Measurements from ENCODE around the gene SAA4. TPM values are rescaled to one million over a fixed set of nuclear protein-coding genes. Genes with fewer than 3 reads are reported as not detected.

Gene SAA4
- total RNA-seq, 2 donors from 2014 or later, result not detected

DNA sequence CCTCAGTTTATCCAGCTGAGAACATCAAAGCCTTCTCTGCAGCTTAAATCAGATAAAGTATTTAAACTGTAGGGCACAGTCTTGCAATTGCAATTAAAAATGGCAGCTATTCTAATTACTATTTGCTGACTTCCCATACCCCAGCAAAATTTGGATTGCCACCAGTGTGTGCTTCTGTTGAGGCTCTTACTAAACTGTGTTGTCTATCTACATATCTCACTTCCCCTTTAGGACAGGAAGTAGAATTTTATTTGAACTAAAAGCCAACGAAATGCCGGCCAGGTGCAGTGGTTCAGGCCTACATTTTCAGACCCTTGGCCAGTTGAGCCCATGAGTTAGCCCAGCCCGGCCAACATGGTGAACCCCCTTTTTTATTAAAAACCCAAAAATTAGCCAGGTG lies 7.1 kb downstream of the SAA4 start:
- H3K36me3 Mint-ChIP-seq (ENCODE audit: low read depth), result no peaks in the 10 kb centered on the region
- Histone ChIP-seq H3K4me1 (ENCODE audit: control insufficient read depth, insufficient read depth, low read length) (no peaks in the 10 kb centered on the region), H3K27ac (ENCODE audit: low read depth, low read length) (no peak overlapping the region), H3K9me3 (ENCODE audit: control insufficient read depth, low read length) (no peaks in the 10 kb centered on the region), H3K4me3 (ENCODE audit: low read length) (no peak overlapping the region), H3K9ac (ENCODE audit: extremely low read depth, low read length, poor library complexity, severe bottlenecking) (no peak overlapping the region), H3K36me3 (ENCODE audit: control insufficient read depth, insufficient read depth, low read length) (no peaks in the 10 kb centered on the region), H3K27me3 (ENCODE audit: control insufficient read depth, insufficient read depth, low read length, poor library complexity, severe bottlenecking) (no peaks in the 10 kb centered on the region)
- H3K4me3 Mint-ChIP-seq, result no peak overlapping the region
- H3K27ac Mint-ChIP-seq, result no peak overlapping the region
- no peaks in the 10 kb centered on the region for H3K4me1 Mint-ChIP-seq
- H3K9me3 Mint-ChIP-seq, result no peaks in the 10 kb centered on the region
- DNase-seq, result no peak
- 94% methylated on average over 2 of the region's 3 CpGs; no CpG with 5 or more reads in 1 of the 2 experiments for WGBS, 2 experiments (ENCODE audit: insufficient coverage in 1 of 2, insufficient read length in 1 of 2)
- TF ChIP-seq, protein P1, sequence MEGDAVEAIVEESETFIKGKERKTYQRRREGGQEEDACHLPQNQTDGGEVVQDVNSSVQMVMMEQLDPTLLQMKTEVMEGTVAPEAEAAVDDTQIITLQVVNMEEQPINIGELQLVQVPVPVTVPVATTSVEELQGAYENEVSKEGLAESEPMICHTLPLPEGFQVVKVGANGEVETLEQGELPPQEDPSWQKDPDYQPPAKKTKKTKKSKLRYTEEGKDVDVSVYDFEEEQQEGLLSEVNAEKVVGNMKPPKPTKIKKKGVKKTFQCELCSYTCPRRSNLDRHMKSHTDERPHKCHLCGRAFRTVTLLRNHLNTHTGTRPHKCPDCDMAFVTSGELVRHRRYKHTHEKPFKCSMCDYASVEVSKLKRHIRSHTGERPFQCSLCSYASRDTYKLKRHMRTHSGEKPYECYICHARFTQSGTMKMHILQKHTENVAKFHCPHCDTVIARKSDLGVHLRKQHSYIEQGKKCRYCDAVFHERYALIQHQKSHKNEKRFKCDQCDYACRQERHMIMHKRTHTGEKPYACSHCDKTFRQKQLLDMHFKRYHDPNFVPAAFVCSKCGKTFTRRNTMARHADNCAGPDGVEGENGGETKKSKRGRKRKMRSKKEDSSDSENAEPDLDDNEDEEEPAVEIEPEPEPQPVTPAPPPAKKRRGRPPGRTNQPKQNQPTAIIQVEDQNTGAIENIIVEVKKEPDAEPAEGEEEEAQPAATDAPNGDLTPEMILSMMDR (conservative IDR thresholded peaks at IDR 0.05), result no peak
- peaks cover 5% of the 10 kb centered on the region for H3K27me3 Mint-ChIP-seq (ENCODE audit: insufficient read depth)

DNA sequence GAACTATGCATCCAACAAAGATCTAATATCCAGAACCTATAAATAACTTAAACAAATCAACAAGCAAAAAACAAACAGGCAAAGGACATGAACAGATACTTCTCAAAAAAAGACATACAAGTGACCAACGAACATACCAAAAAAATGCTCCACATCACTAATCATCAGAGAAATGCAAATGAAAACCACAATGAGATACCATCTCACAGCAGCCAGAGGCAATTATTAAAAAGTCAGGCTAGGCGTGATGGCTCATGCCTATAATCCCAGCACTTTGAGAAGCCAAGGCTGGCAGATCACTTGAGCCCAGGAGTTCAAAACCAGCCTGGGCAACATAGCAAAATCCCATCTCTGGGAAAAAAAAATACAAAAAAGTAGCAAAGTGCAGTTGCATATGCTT lies 10.7 kb downstream of the SAA4 start:
- Mint-ChIP-seq H3K36me3 (ENCODE audit: low read depth) (no peaks in the 10 kb centered on the region), H3K4me1 (no peaks in the 10 kb centered on the region), H3K4me3 (no peak overlapping the region), H3K27me3 (ENCODE audit: insufficient read depth) (no peaks in the 10 kb centered on the region), H3K27ac (no peak overlapping the region), H3K9me3 (no peaks in the 10 kb centered on the region)
- no peaks in the 10 kb centered on the region for H3K9me3 ChIP-seq (ENCODE audit: control insufficient read depth, low read length)
- H3K4me3 ChIP-seq (ENCODE audit: low read length), result no peak overlapping the region
- H3K36me3 ChIP-seq (ENCODE audit: control insufficient read depth, insufficient read depth, low read length), result no peaks in the 10 kb centered on the region
- no peak for DNase-seq
- H3K4me1 ChIP-seq (ENCODE audit: control insufficient read depth, insufficient read depth, low read length), result no peaks in the 10 kb centered on the region
- WGBS, 2 experiments (ENCODE audit: insufficient coverage in 1 of 2, insufficient read length in 1 of 2), result 52 to 80% methylated on average over 2 of the region's 2 CpGs
- H3K9ac ChIP-seq (ENCODE audit: extremely low read depth, low read length, poor library complexity, severe bottlenecking), result no peak overlapping the region
- H3K27me3 ChIP-seq (ENCODE audit: control insufficient read depth, insufficient read depth, low read length, poor library complexity, severe bottlenecking), result no peaks in the 10 kb centered on the region
- no peak overlapping the region for H3K27ac ChIP-seq (ENCODE audit: low read depth, low read length)
- TF ChIP-seq, protein P1 (conservative IDR thresholded peaks at IDR 0.05), result no peak

DNA sequence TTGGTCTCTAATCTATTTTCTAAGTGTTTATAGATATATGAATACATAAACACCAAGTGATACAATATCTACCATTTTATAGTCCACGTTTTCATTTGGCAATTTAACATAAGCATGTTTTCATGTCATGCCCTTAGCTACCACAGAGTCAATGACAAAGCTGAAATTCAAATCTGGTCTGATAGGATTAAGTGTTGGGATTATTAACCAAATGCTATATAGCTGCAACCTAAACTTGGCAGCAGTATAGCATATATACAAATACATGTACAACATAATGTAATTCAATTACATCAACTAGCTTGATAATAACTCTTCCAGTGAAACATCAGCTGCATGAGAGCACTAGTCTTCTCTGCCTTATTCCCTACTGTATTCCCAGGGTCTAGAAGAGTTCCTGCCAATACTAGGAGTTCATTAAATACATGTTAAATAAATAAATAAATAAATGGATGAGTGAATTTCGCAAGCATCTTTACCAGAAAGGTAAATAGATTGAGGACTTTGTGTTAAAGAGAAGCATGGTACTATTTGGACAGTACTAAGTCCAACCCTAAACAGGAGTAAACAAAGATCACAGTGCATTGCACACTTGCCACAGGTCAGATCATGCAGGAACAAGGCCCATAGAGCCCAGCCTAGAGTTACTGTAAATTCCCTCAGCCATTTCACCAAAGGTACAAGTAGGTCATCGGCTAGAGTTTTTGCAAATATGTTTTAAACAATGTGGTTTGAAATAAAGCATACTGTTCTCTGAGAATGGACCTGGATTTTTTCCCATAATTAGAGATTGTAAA lies 12.8 kb downstream of the SAA4 start:
- H3K9ac ChIP-seq (ENCODE audit: extremely low read depth, low read length, poor library complexity, severe bottlenecking), result no peak overlapping the region
- no peak for DNase-seq
- 92 to 100% methylated on average over 1 to 3 of the region's 3 CpGs for WGBS, 2 experiments (ENCODE audit: insufficient coverage in 1 of 2, insufficient read length in 1 of 2)
- Mint-ChIP-seq H3K27ac (no peak overlapping the region), H3K27me3 (ENCODE audit: insufficient read depth) (peaks cover 2% of the 10 kb centered on the region), H3K4me3 (no peak overlapping the region), H3K9me3 (no peaks in the 10 kb centered on the region), H3K36me3 (ENCODE audit: low read depth) (no peaks in the 10 kb centered on the region), H3K4me1 (no peaks in the 10 kb centered on the region)
- no peak overlapping the region for H3K4me3 ChIP-seq (ENCODE audit: low read length)
- peaks cover 7% of the 10 kb centered on the region for H3K27me3 ChIP-seq (ENCODE audit: control insufficient read depth, insufficient read depth, low read length, poor library complexity, severe bottlenecking)
- H3K36me3 ChIP-seq (ENCODE audit: control insufficient read depth, insufficient read depth, low read length), result no peaks in the 10 kb centered on the region
- no peaks in the 10 kb centered on the region for H3K9me3 ChIP-seq (ENCODE audit: control insufficient read depth, low read length)
- TF ChIP-seq, protein P1 (conservative IDR thresholded peaks at IDR 0.05), result no peak
- H3K4me1 ChIP-seq (ENCODE audit: control insufficient read depth, insufficient read depth, low read length), result no peaks in the 10 kb centered on the region
- H3K27ac ChIP-seq (ENCODE audit: low read depth, low read length), result no peak overlapping the region
